COLO668 (cell line): ENCODE measurements around the gene CABLES1.
A peak's percentile ranks its signal among the peaks of the same experiment; 100 is the strongest.

Source experiments
- DNase-seq: peaks from one replicate; lab custom pipeline; 2025; ENCODE audit not compliant: unreplicated experiment; lab: John Stamatoyannopoulos, UW

CABLES1 gene

DNA sequence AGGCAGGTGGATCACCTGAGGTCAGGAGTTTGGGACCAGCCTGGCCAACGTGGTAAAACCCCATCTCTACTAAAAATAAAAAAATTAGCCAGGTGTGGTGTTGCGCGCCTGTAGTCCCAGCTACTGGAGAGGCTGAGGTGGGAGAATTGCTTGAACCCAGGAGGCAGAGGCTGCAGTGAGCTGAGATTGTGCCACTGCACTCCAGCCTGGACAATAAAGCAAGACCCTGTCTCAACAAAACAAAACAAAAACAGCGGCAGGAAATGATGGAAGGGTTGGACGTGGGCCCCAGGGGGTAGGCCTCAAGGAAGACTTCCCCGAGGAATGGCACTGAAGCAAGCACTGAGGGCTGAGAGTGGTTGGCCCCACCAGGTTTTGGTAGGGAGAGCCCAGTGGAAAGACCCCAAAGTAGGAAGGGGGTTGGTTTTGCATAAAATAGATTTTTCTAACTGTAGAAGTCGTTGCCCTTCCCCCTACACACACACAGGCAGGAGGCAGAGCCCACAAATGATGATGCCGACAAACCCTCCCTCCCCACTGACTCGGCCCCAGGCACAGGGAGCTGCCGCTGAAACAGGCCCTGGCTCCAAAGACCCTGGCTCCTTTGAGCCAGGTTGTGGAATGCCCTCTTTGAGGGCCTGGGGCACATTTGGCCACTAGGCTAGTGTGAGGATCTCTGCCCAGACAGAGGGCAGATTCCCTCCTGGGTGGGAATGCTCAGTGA, 104.8 kb downstream of the CABLES1 start:
- DNase-seq: no peak

DNA sequence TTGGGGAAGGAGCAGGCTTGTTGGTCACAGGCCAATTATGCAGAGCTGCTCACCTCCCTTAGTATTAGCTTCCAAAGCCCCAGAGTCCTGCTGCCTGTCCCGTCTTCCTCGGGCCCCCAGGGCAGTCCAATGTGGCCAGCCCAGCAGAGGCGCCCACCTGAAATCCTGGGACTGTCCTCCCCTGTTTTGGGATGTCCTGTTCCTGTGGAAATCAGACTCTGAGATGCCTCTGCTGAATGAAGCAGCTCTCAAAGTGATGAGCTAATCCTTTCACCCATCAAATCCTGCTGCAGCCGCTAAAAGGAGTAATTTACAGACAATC, 105.3 kb downstream of the CABLES1 start:
- DNase-seq: no peak

DNA sequence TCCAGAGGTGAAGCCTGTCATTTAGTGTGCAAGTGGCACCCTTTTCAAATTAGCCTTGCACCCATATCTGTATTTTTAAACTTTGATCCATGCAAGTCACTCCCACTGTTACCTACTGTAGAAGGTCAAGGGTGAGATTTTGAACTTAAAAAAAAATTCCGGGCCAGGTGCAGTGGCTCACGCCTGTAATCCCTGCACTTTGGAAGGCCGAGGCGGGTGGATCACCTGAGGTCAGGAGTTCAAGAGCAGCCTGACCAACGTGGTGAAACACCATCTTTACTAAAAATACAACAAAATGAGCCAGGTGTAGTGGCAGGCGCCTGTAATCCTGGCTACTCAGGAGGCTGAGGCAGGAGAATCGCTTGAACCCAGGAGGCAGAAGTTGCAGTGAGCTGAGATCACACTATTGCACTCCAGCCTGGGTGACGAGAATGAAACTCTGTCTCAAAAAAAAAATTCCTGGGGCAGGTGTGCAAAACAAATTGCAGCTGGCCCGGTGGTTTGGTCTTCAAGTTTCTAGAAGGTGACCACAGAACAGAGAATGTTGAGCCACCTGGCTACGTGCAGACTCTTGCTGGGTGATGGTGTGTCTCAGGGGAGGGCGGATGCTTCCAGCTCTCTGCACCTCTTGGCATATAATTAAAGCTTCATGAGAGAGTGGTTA, 106.7 kb downstream of the CABLES1 start:
- DNase-seq: peak; percentile 26

DNA sequence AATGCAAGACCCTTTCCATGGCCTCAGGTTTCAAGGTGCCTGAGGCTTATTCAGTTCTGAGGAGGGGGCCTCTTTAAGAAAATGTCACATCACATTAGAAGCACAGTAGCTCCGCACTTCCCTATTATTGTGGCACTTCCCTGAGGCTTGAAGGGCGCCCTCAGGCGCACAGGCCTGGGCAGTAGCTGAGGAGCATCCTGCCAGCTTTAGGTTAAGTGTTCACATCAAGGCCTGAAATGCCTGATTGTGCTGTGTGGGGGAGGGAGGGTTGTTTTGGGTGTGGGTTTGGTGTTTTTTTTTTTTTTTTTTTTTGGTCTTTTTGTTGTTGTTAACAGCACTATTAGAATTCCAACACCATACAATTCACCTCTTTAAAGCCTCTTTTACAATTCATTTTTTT, 107.9 kb downstream of the CABLES1 start:
- DNase-seq: peak; percentile 37

DNA sequence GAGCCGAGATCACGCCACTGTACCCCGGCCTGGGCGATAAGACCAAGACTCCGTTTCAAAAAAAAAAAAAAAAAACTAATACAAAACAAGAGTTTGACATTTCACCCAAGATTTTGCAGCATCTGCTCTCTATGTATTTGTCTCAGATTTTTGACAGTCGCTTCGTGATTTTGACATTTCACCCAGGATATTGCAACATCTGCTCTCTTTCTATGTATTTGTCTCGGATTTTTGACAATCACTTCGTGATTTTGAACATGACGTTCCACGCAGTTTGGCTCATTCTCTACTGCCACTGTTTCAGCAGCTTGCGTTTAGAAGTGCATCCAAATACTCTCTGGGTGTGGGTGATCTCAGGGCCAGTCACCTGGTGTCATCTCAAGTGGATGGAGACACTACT, 108.5 kb downstream of the CABLES1 start:
- no peak for DNase-seq

DNA sequence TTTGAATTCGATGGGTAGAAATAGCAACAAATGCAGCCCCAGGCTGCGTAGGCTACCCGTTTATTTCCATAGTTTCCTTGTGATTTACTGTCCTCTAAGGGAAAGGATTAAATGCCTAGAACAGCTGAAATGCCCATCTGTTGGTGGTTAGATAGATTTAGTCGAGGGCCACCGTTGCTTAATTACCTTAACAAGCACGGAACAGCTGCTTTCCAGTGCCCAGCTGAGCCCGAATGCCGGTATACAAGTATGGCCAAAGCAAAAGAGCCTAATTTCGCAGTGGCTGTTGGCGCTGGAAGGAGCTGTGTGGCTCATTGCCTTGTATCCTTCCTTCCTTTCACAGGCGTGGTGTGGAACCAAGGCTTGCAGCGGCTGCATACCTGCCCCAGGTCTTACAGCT, 109.1 kb downstream of the CABLES1 start:
- DNase-seq: no peak

DNA sequence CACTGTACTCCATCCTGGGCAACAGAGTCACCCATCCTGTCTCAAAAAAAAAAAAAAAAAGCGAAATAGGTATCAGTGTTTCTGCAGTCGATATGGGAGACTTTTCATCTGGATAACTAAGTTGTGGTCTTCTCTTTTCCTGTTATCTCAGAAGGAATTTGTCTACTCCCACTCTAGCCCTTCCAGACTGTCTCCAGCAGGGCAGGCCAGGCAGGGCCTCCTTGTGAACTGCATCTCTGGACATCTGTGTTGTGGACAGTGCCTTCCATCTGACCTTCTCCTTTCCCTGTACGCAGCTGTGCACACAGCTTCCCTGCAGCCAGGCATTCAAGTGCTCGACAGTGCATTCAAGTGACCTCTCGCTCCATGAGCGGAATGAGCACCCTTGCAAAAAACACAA, 110.2 kb downstream of the CABLES1 start:
- DNase-seq: no peak

DNA sequence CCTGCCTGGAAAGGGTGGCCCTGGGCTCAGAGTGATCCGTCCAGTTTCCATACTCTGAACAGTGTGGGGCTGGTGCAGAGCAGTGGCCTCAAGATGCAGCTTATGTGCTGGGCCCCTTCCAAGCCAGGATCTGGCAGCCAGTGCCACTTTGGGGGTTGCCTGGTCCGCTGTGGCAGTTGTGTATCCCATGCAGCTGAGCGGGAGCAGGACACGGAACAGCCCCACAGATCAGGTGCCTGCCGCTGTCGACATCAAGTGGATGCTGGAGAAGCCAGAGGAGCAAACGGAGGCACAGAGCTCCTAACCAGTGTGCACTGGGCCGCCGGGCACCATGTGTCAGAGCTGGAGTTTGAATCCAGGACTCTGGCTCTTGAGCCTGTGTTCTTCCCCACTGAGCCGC, 112.0 kb downstream of the CABLES1 start:
- no peak for DNase-seq

DNA sequence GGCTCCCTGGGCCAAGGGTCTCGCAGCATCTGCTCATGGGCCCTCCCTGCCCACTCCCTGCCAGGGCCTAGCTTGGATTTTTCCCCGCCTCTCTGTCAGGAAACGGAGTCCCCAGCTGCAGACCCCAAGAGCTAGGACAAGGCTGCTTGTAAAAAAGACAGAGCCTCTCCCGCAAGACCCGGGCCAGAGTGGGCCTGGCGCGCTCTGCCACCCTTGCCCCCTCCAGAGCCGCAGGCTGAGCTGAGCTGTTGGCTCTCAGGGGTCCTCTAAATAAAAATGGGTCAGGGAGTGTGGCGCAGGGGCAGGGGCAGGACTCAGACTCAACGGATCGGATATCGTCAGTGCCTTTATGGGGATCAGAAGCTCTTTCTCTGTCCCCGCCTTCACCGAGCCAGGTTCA, 112.6 kb downstream of the CABLES1 start:
- DNase-seq: no peak

DNA sequence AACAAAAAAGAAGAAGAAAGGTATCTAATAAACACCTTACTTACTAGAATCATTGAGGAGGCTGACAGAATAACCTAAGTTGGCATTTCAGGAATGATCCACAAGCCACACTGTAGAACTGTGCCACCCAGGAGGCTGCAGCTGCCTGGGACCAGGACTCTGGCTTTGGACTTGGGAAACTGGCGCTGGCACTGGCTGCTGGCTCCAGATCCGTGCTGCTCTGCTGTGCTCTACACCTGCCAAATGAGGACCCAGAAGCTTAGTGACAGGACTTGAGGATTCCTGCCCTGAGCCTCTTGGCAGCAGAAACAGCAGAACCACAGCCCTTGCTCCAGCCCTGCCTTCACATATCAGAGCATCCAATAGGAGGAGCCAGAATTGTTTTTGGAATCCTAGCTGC, 113.5 kb downstream of the CABLES1 start:
- DNase-seq: no peak

DNA sequence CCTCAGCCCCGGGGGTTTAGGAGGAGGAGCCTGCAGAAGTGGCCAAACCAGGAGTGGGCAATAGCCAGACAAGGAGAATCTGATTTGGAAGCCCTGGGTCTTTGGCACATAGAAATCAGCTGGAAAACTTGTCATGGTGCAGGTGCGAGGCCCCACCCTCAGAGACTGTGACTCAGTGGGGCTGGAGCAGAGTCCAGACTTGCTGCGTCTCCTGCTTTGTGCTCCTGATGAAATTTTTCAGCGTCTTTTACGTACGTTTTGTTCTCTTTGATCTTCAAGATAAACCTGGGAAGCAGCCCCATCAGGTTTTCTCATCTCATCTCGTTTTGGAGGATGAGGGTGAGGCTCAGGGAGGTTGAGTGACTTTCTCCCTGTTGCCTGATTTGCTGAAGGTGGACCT, 114.1 kb downstream of the CABLES1 start:
- no peak for DNase-seq

DNA sequence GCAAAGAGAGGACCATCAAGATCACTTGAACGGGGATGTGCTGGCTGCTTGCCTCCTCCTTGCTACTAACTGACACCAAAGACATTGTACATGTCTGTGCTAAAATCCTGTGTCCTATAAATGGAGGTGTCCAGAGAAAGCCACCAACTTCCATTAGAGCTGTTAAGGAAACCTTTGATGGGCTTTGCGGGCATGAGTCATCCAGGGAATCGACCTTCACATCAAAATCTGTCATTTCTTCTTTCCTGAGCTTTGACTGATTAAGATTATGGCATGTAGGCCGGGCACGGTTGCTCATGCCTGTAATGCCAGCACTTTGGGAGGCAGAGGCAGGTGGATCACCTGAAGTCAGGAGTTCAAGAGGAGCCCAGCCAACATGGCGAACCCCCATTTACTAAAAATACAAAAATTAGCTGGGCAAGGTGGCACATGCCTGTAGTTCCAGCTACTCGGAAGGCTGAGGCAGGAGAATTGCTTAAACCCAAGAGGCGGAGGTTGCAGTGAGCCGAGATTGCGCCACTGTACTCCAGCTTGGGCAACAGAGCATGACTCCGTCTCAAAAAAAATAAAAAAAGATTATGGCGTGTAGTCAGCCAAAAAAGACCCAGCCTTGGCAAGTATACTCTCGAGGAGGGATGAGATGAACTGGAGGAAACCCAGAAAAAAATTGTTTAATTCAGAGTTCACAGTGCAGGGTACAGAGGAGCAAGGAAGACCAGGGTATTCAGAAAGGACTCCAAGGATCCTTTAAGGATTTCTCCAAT, 115.8 kb downstream of the CABLES1 start:
- DNase-seq: no peak

DNA sequence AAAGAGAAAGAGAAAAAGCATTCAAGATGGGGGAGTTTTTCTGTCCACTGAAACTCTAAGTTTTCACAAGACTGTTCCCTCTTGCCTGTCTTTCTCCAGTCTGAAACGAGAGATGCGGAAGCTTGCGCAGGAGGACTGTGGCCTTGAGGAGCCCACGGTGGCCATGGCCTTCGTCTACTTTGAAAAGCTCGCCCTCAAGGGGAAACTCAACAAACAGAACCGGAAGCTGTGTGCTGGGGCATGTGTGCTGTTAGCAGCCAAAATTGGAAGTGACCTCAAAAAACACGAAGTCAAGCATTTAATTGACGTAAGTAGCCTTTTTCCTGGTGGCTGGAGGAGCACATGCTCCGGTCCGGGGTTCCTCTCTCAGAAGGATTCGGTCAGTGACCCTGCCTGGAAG, 118.3 kb downstream of the CABLES1 start:
- no peak for DNase-seq

DNA sequence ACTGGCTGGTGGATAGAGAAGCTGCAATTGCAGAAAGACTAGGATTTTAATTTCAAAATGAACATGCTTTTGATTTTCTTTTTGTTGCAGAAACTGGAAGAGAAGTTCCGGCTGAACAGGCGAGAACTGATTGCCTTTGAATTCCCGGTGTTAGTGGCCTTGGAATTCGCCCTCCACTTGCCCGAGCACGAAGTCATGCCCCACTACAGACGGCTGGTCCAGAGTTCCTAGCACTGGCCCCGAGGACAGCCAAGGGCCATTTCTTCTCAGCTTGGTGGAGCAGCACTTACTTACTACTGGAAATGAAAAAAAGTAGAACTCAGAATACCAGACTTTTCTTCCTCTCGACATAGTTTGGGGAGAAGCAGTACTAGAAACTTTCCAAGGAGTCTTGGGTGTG, 121.9 kb downstream of the CABLES1 start:
- DNase-seq: no peak

DNA sequence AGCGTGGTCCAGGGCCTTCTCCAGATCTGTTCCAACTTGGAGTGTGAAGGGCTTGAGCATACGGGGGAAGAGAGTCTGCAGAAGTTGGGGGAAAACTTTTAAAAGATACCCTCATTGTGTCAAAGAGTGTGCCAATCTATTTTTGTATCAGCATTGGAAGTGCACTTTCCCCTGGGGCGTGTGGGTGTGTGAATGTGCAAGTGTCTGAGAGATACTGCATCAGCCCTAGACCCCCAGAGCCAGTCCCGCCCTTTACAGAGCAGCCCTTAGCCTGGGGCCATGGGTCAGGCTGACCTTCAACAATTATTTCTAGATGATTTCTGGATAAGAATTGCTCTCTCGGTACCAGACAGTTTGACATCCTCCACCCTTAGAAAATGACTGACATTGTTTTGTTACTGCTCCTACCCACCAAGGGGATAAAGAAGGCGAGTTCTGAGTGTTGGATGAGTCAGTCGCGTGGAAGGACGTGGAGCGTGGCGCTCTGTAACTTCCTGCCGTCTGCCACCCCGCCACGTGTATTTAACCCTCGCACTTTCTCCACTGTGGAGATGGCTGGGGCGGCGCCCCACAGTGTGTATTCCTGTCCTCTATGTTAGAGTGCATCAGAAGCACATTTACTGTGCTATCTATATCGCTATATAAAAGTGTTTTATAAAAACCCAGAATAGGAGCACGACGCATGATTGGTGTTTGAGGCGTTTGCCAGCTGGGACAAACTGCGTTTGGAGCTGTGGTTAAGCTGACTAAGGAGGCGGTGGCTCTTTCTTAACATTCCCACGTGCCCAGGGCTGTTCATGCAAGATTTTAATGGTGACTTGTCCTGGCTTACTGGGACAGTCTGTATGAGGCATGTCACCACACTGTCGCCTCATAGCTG, 122.6 kb downstream of the CABLES1 start:
- DNase-seq: no peak

DNA sequence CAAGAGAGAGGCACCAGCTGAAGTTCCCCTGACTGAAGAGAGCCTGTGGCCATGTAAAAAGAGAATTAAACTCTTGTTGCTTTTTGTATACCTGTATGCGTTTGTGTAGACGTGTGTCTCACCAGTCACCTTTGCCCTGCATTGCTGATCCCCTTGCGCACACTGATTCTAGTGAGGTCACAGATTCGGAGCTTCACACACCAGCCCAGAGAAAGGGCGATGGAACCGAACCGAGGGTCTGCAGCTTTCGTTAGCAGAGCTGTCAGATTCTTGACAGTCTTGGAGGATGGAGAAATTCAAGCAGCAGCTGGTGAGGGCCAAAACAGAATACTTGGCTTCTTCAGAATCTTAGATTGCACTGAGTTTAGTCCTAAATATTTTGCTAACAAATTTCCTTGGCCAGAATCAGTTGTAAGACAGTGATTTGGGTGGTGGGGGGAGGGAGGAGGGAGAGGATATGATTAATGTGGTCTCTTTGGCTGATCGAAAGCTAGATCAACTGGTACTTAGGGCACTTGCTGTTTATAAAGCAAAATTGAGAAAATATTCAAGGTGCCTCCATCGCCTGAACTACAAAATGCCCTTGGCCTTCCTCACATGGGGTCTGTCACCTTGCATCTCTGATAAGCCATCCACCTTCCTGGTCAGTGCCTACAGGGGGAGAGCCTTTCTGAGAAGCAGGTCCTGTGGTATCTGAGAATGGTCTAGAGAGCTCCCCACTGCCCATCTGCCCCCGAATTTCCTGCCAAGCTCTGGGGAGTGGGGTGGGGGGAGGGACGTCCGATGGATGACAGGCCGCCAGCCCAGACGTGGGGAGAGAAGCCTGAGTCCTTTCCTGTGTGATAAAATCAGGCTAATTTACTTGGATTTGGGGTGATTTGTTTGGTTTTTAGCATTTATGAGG, 123.5 kb downstream of the CABLES1 start:
- DNase-seq: no peak

DNA sequence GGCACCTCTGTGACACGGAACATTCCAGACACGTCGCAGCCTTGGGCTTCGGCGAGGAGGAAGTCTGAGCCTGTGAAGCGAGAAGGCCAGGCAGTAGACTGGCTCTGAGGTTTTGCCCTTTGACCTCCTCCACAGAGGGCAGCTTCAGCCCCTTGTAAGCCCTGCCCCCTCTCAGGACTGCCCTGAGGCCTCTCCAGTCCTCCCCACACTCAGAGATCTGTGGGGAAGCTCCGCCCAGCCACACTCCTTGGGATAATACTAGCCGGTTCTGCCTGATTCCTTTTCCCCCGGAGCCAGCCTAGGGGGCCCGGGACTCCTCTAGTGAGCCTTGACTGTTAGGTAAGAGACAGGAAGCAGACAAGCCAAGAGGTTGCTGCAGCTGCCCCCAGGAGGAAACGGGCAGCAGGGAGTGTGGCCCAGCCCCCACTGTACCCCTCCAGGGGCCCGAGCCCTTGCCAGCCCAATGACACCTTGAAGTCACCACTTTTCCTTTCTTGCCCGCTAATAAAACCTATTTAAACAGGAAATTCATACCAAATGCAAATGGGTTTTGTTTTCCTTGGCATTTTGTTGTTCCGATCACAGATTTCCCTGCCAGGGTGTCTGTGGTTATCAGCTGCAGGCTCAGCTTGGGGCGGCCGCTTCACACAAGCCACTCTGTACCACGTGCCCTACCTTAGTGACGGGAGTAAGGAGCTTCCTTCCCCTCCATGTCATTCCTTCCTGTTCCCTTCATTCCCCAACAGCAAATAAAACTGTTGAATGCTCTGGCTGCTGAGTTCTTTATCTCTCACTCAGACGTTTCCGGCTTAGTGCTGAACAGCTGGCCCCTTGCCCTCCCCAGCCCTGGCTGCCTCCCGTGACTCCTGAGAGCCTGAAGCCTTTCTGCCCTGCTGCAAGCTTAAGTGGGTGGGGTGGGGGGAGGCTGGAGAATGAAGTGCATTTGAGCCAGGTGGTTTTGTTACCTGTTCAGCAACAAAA, 124.7 kb downstream of the CABLES1 start:
- DNase-seq: peak; percentile 90

DNA sequence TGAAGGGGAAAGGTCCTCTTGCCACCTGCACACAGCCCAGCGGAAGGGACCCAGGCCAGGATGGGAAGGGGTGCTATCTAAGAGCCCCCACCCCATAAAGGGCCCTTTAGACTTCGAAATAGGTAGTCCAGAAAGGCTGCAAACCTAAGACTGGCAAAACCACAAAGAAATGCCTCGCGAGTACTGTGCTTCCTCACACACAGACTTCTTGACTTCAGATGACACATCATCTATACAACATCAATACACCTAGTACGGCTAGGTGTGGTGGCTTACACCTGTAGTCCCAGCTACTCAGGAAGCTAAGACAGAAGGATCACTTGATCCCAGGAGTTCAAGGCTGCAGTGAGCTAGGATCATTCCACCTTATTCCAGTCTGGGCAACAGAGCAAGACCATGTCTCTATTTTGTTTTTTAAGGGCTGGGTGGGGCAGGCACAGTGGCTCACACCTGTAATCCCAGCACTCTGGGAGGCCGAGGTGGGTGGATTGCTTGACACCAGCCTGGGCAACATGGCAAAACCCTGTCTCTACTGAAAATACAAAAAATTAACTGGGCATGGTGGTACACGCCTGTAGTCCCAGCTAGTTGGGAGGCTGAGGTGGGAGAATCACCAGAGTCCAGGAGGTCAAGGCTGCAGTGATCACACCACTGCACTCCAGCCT, 125.8 kb downstream of the CABLES1 start:
- DNase-seq: no peak
